UCSD-AML1 (cell line): ENCODE measurements around the gene CHPT1.

Source experiments
- DNase-seq: peaks from one replicate; lab custom pipeline; 2025; ENCODE audit not compliant: unreplicated experiment; lab: John Stamatoyannopoulos, UW

Gene CHPT1

GRCh38 chr12:101761350-101761749 is 63.9 kb downstream of the CHPT1 start:
- no peak for DNase-seq

GRCh38 chr12:101761781-101762180 is 64.3 kb downstream of the CHPT1 start:
- DNase-seq: no peak

GRCh38 chr12:101763246-101763931 is 65.9 kb downstream of the CHPT1 start:
- DNase-seq: peak; percentile 9

- DNase-seq: no peak
Observed at GRCh38 chr12:101764051-101764792, 66.8 kb downstream of the CHPT1 start.

GRCh38 chr12:101767537-101767936 is 70.1 kb downstream of the CHPT1 start:
- no peak for DNase-seq

- no peak for DNase-seq
Observed at GRCh38 chr12:101768781-101769180, 71.3 kb downstream of the CHPT1 start.

- DNase-seq: no peak
Observed at GRCh38 chr12:101769865-101770264, 72.4 kb downstream of the CHPT1 start.

GRCh38 chr12:101772012-101772775 is 74.8 kb downstream of the CHPT1 start:
- DNase-seq: no peak

GRCh38 chr12:101773650-101774162 is 76.3 kb downstream of the CHPT1 start:
- peak; percentile 33 for DNase-seq

GRCh38 chr12:101775816-101776215 is 78.4 kb downstream of the CHPT1 start:
- DNase-seq: peak; percentile 12

GRCh38 chr12:101777485-101777884 is 80.0 kb downstream of the CHPT1 start:
- no peak for DNase-seq

- DNase-seq: no peak
Observed at GRCh38 chr12:101777978-101778377, 80.5 kb downstream of the CHPT1 start.
